Trophoblast cell (in vitro differentiated cells and primary cell): ENCODE results near the gene SMYD3.

ENCODE experiments used
- DNase-seq, 2 donors: peaks; one replicate each; pipeline ENCODE4 v3.0.0-alpha.2; 2016
- H2AFZ ChIP-seq: 2 replicates; pipeline ENCODE4 v1.6.1; 2013; ENCODE audit warnings: low read length, moderate library complexity, mild to moderate bottlenecking; ENCODE audit not compliant: insufficient read depth, poor library complexity
- H2AK5ac ChIP-seq: 2 replicates; pipeline ENCODE4 v1.6.1; 2013; ENCODE audit warnings: mild to moderate bottlenecking, low read length
- H2BK120ac ChIP-seq: 2 replicates; pipeline ENCODE4 v1.6.1; 2013; ENCODE audit warnings: low read length, mild to moderate bottlenecking, moderate library complexity; ENCODE audit not compliant: insufficient read depth, poor library complexity
- H2BK12ac ChIP-seq: 2 replicates; pipeline ENCODE4 v1.6.1; 2013; ENCODE audit warnings: mild to moderate bottlenecking, low read length, moderate library complexity
- H2BK5ac ChIP-seq: 2 replicates; pipeline ENCODE4 v1.6.1; 2013; ENCODE audit warnings: low read length, low read depth, moderate library complexity, mild to moderate bottlenecking; ENCODE audit not compliant: poor library complexity
- H3K14ac ChIP-seq: 2 replicates; pipeline ENCODE4 v1.6.1; 2013; ENCODE audit warnings: mild to moderate bottlenecking, low read length
- H3K18ac ChIP-seq: 2 replicates; pipeline ENCODE4 v1.6.1; 2013; ENCODE audit warnings: mild to moderate bottlenecking, low read length
- H3K23ac ChIP-seq: 2 replicates; pipeline ENCODE4 v1.6.1; 2013; ENCODE audit warnings: low read length
- H3K27ac ChIP-seq: 2 replicates; pipeline ENCODE4 v1.5.1; 2013; ENCODE audit warnings: low read depth, mild to moderate bottlenecking, inconsistent platforms, low read length, moderate library complexity
- H3K27me3 ChIP-seq: 2 replicates; pipeline ENCODE4 v1.6.1; 2013; ENCODE audit warnings: inconsistent platforms, mild to moderate bottlenecking, low read length, moderate library complexity; ENCODE audit not compliant: insufficient read depth
- H3K36me3 ChIP-seq, 2 experiments: 1 replicate in 1 of 2; 2 replicates in 1 of 2; pipeline ENCODE4 v1.6.1; 2013; ENCODE audit warnings: low read length in 2 of 2, mild to moderate bottlenecking in 2 of 2, moderate library complexity in 1 of 2; ENCODE audit not compliant: insufficient read depth in 2 of 2, control insufficient read depth in 1 of 2
- H3K4ac ChIP-seq: 2 replicates; pipeline ENCODE4 v1.6.1; 2013; ENCODE audit warnings: low read depth, mild to moderate bottlenecking, low read length, moderate library complexity
- H3K4me1 ChIP-seq, 2 experiments: 1 replicate in 1 of 2; 2 replicates in 1 of 2; pipeline ENCODE4 v1.6.1; 2013; ENCODE audit warnings: low read length in 2 of 2, mild to moderate bottlenecking in 2 of 2, moderate library complexity in 1 of 2; ENCODE audit not compliant: insufficient read depth in 2 of 2, control insufficient read depth in 1 of 2
- H3K4me2 ChIP-seq: 2 replicates; pipeline ENCODE4 v1.6.1; 2013; ENCODE audit warnings: inconsistent platforms, mild to moderate bottlenecking, low read length, moderate library complexity
- H3K4me3 ChIP-seq: 2 replicates; pipeline ENCODE4 v1.5.1; 2013; ENCODE audit warnings: mild to moderate bottlenecking, low read depth, low read length, inconsistent platforms
- H3K79me1 ChIP-seq: one replicate; pipeline ENCODE4 v1.6.1; 2013; ENCODE audit warnings: low read length
- H3K79me2 ChIP-seq: 2 replicates; pipeline ENCODE4 v1.6.1; 2013; ENCODE audit warnings: low read length, mild to moderate bottlenecking; ENCODE audit not compliant: control insufficient read depth, insufficient read depth, poor library complexity
- H3K9ac ChIP-seq: 2 replicates; pipeline ENCODE4 v1.6.1; 2013; ENCODE audit warnings: mild to moderate bottlenecking, low read length
- H3K9me3 ChIP-seq: 2 replicates; pipeline ENCODE4 v1.6.1; 2013; ENCODE audit warnings: low read depth, mild to moderate bottlenecking, control low read depth, inconsistent platforms, low read length; ENCODE audit not compliant: insufficient read depth
- H4K12ac ChIP-seq: 2 replicates; pipeline ENCODE4 v1.6.1; 2013; ENCODE audit warnings: low read depth, mild to moderate bottlenecking, low read length, moderate library complexity
- H4K8ac ChIP-seq: 2 replicates; pipeline ENCODE4 v1.6.1; 2013; ENCODE audit warnings: low read depth, mild to moderate bottlenecking, low read length, moderate library complexity
- H4K91ac ChIP-seq: one replicate; pipeline ENCODE4 v1.6.1; 2013; ENCODE audit warnings: low read depth, mild to moderate bottlenecking, low read length, moderate library complexity
- WGBS: extraction: QIAGEN DNeasy Blood & Tissue Kit; methylation state at CpG from one replicate; pipeline ENCODE4 v1.1.7; 2013; ENCODE audit warnings: missing lambda C conversion rate; ENCODE audit not compliant: insufficient read length, insufficient coverage; ENCODE audit errors: extremely low coverage; 5-methylcytosine and 5-hydroxymethylcytosine counted together

SMYD3 gene

GRCh38 chr1:246212013-246212412 is 295.1 kb downstream of the SMYD3 start:
- Histone ChIP-seq H3K9ac (no peak overlapping the region), H4K12ac (no peak overlapping the region), H3K79me2 (no peaks in the 10 kb centered on the region), H2BK12ac (no peak overlapping the region), H3K18ac (no peak overlapping the region), H2AK5ac (no peak overlapping the region), H3K36me3 (no peaks in the 10 kb centered on the region), H2BK120ac (no peak overlapping the region), H2AFZ (no peak overlapping the region), H3K23ac (no peak overlapping the region), H3K9me3 (no peaks in the 10 kb centered on the region), H3K4me2 (no peak overlapping the region), H3K27ac (no peak overlapping the region), H2BK5ac (no peak overlapping the region), H3K14ac (no peak overlapping the region), H3K79me1 (no peaks in the 10 kb centered on the region), H3K27me3 (no peaks in the 10 kb centered on the region), H4K8ac (no peak overlapping the region), H3K4me3 (no peak overlapping the region), H3K4ac (no peak overlapping the region), H3K4me1 (peaks cover 0 to 2% of the 10 kb centered on the region in 2 experiments), H4K91ac (no peak overlapping the region)
- no peak for DNase-seq
- no CpG with 5 or more reads among the region's 2 CpGs for WGBS

- H3K14ac ChIP-seq = no peak overlapping the region
- H3K36me3 ChIP-seq = no peaks in the 10 kb centered on the region
- H3K9me3 ChIP-seq = no peaks in the 10 kb centered on the region
- H4K12ac ChIP-seq = no peak overlapping the region
- no peak overlapping the region for H2BK120ac ChIP-seq
- no peak overlapping the region for H2BK12ac ChIP-seq
- WGBS = no CpG with 5 or more reads among the region's 10 CpGs
- no peak overlapping the region for H3K9ac ChIP-seq
- H3K79me1 ChIP-seq = no peaks in the 10 kb centered on the region
- no peak overlapping the region for H4K8ac ChIP-seq
- H3K4me3 ChIP-seq = no peak overlapping the region
- H3K23ac ChIP-seq = no peak overlapping the region
- no peak overlapping the region for H3K27ac ChIP-seq
- H2AK5ac ChIP-seq = no peak overlapping the region
- H2AFZ ChIP-seq = no peak overlapping the region
- no peaks in the 10 kb centered on the region for H3K27me3 ChIP-seq
- H3K18ac ChIP-seq = no peak overlapping the region
- no peak overlapping the region for H3K4ac ChIP-seq
- peaks cover 0 to 2% of the 10 kb centered on the region in 2 experiments for H3K4me1 ChIP-seq
- H3K79me2 ChIP-seq = no peaks in the 10 kb centered on the region
- H4K91ac ChIP-seq = no peak overlapping the region
- no peak overlapping the region for H2BK5ac ChIP-seq
- no peak for DNase-seq
- H3K4me2 ChIP-seq = no peak overlapping the region
These were observed 296.3 kb downstream of the SMYD3 start for GRCh38 chr1:246210756-246211155.

GRCh38 chr1:246208105-246208504 is 299.0 kb downstream of the SMYD3 start:
- Histone ChIP-seq H2BK12ac (no peak overlapping the region), H3K4me2 (no peak overlapping the region), H3K27me3 (no peaks in the 10 kb centered on the region), H3K27ac (no peak overlapping the region), H3K9ac (no peak overlapping the region), H3K18ac (no peak overlapping the region), H3K79me1 (peaks cover 7% of the 10 kb centered on the region), H2BK120ac (no peak overlapping the region), H4K12ac (no peak overlapping the region), H3K4me3 (no peak overlapping the region), H3K79me2 (no peaks in the 10 kb centered on the region), H4K91ac (no peak overlapping the region), H3K9me3 (no peaks in the 10 kb centered on the region), H3K14ac (no peak overlapping the region), H2AK5ac (no peak overlapping the region), H4K8ac (no peak overlapping the region), H3K4ac (no peak overlapping the region), H3K36me3 (no peaks in the 10 kb centered on the region), H3K4me1 (peaks cover 4 to 5% of the 10 kb centered on the region in 2 experiments), H3K23ac (no peak overlapping the region), H2BK5ac (no peak overlapping the region), H2AFZ (no peak overlapping the region)
- no CpG with 5 or more reads among the region's 2 CpGs for WGBS
- DNase-seq = no peak

GRCh38 chr1:246203180-246203579 is 303.9 kb downstream of the SMYD3 start:
- WGBS = no CpG with 5 or more reads among the region's 6 CpGs
- no peak overlapping the region for H3K27ac ChIP-seq
- peak overlapping the region; percentile 2 for H2BK120ac ChIP-seq
- no peak overlapping the region for H3K4me3 ChIP-seq
- H3K4me1 ChIP-seq = peaks cover 5 to 7% of the 10 kb centered on the region in 2 experiments
- H2BK5ac ChIP-seq = no peak overlapping the region
- H3K9ac ChIP-seq = no peak overlapping the region
- no peak overlapping the region for H4K12ac ChIP-seq
- H2BK12ac ChIP-seq = peak overlapping the region; percentile 3
- H3K23ac ChIP-seq = no peak overlapping the region
- no peaks in the 10 kb centered on the region for H3K9me3 ChIP-seq
- H2AFZ ChIP-seq = no peak overlapping the region
- H4K8ac ChIP-seq = no peak overlapping the region
- no peak overlapping the region for H3K4ac ChIP-seq
- peak overlapping the region; percentile 10 for H4K91ac ChIP-seq
- no peak overlapping the region for H3K4me2 ChIP-seq
- no peaks in the 10 kb centered on the region for H3K36me3 ChIP-seq
- H3K18ac ChIP-seq = no peak overlapping the region
- no peak for DNase-seq
- no peaks in the 10 kb centered on the region for H3K27me3 ChIP-seq
- peaks cover 7% of the 10 kb centered on the region for H3K79me1 ChIP-seq
- no peaks in the 10 kb centered on the region for H3K79me2 ChIP-seq
- H2AK5ac ChIP-seq = no peak overlapping the region
- peak overlapping the region; percentile 50 for H3K14ac ChIP-seq
